Neural progenitor cell (in vitro differentiated cells): ENCODE measurements around the gene FBXW11.

ENCODE experiments used
- EZH2 ChIP-seq: fragments of 200-600 bp; sonication (generic); IDR thresholded peaks from 2 replicates; pipeline ENCODE4 v1.6.1; 2017; ENCODE audit warnings: antibody characterized with exemption, mild to moderate bottlenecking, moderate library complexity
- EZH2phosphoT487 ChIP-seq: fragments of 200-600 bp; sonication (generic); IDR thresholded peaks from 2 replicates; pipeline ENCODE4 v1.6.1; 2017; ENCODE audit warnings: antibody characterized with exemption
- TF ChIP-seq, protein P1 (sequence below): fragments of 200-600 bp; sonication (generic); IDR thresholded peaks from 2 replicates; pipeline ENCODE4 v1.5.1; 2017; ENCODE audit warnings: antibody characterized with exemption, mild to moderate bottlenecking

DNA sequence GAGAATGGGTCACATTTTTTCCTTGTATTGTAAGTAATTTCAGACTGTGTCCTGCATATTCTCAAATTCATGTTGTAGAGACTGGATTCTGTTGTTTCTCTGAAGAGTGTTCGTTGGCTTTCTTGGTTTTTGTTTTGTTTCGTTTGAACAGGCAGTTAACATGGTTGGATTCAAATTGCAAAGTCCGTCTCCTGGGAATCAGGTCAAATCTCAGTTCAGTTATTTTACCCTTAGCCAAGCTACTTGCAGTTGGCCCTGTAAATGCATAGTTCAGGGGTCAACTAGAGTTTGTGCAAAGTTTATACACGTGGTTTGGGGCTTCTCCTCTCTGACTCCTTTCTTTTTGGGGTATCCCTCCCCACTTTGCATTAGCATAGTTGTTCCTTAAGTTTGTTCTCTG is 21.7 kb upstream of the FBXW11 start:
- TF ChIP-seq EZH2: no peak
- TF ChIP-seq, protein P1, sequence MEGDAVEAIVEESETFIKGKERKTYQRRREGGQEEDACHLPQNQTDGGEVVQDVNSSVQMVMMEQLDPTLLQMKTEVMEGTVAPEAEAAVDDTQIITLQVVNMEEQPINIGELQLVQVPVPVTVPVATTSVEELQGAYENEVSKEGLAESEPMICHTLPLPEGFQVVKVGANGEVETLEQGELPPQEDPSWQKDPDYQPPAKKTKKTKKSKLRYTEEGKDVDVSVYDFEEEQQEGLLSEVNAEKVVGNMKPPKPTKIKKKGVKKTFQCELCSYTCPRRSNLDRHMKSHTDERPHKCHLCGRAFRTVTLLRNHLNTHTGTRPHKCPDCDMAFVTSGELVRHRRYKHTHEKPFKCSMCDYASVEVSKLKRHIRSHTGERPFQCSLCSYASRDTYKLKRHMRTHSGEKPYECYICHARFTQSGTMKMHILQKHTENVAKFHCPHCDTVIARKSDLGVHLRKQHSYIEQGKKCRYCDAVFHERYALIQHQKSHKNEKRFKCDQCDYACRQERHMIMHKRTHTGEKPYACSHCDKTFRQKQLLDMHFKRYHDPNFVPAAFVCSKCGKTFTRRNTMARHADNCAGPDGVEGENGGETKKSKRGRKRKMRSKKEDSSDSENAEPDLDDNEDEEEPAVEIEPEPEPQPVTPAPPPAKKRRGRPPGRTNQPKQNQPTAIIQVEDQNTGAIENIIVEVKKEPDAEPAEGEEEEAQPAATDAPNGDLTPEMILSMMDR: no peak
- no peak for TF ChIP-seq EZH2phosphoT487
